Cardiac atrium fibroblast (primary cell): ENCODE results near the gene GHR. TPM values are rescaled to one million over a fixed set of nuclear protein-coding genes. Genes with fewer than 3 reads are reported as not detected.

Source experiments
- total RNA-seq: library from RNA; depleted of rRNA; stranded (reverse); fragments of >200 nt; gene quantifications from 2 replicates; pipeline ENCODE4 v1.2.3, GENCODE V29; 2015

The GHR gene
- total RNA-seq: 4.0 and 5.2 TPM in 2 replicates

GRCh38 chr5:42423285-42424165 lies at the start of gene GHR:
GHR (plus strand) TSS chr5:42423439; CDS start chr5:42565875, 142,436 bp downstream.

GRCh38 chr5:42756606-42757601 lies 333.7 kb downstream of the GHR start, which contains the start of gene CCDC152:
CCDC152 (plus strand) TSS chr5:42756818; CDS start chr5:42759122, 2,304 bp downstream.

